Forelimb muscle (tissue), 1 donor: Measurements from ENCODE around the gene IL6R. TPM values are rescaled to one million over a fixed set of nuclear protein-coding genes. Genes with fewer than 3 reads are reported as not detected.
"Not testable (repeated sequence)": the region's sequence is repeated elsewhere in the genome, so short reads cannot be mapped to it uniquely, and the experiment has no call there.

Source experiments
- DNase-seq: peaks from one replicate; pipeline ENCODE4 v3.0.0-alpha.2; 2013; ENCODE audit warnings: low read depth
- polyA plus RNA-seq: library from polyadenylated mRNA; unstranded; fragments of 120-200 nt; gene quantifications from one replicate; pipeline ENCODE4 v1.2.1, GENCODE V29; 2013; ENCODE audit not compliant: insufficient read length

IL6R gene
- polyA plus RNA-seq, 1 donor: 7.1 TPM

- DNase-seq: no peak
Observed at GRCh38 chr1:154483941-154484803, 79.0 kb downstream of the IL6R start.

- DNase-seq: no peak
Observed at GRCh38 chr1:154485106-154485505, 80.0 kb downstream of the IL6R start.

GRCh38 chr1:154485910-154486496 is 80.9 kb downstream of the IL6R start:
- DNase-seq: no peak

- not testable (repeated sequence) for DNase-seq
Observed at GRCh38 chr1:154486756-154487155, 81.6 kb downstream of the IL6R start.

GRCh38 chr1:154488922-154489321 is 83.8 kb downstream of the IL6R start:
- DNase-seq: no peak

GRCh38 chr1:154489695-154490274 is 84.6 kb downstream of the IL6R start:
- DNase-seq: no peak

GRCh38 chr1:154490317-154490716 is 85.2 kb downstream of the IL6R start:
- no peak for DNase-seq

- no peak for DNase-seq
Observed at GRCh38 chr1:154492115-154492514, 87.0 kb downstream of the IL6R start.

- no peak for DNase-seq
Observed at GRCh38 chr1:154493276-154493675, 88.1 kb downstream of the IL6R start.

GRCh38 chr1:154495496-154496273 is 90.5 kb downstream of the IL6R start:
- DNase-seq: no peak

- no peak for DNase-seq
Observed at GRCh38 chr1:154496383-154496782, 91.2 kb downstream of the IL6R start.

- DNase-seq: no peak
Observed at GRCh38 chr1:154497026-154497806, 92.1 kb downstream of the IL6R start.

- DNase-seq: no peak
Observed at GRCh38 chr1:154499446-154499845, 94.3 kb downstream of the IL6R start.

GRCh38 chr1:154500533-154500932 is 95.4 kb downstream of the IL6R start:
- DNase-seq: no peak

GRCh38 chr1:154501423-154502065 is 96.4 kb downstream of the IL6R start:
- DNase-seq: no peak

- DNase-seq: no peak
Observed at GRCh38 chr1:154502066-154502743, 97.1 kb downstream of the IL6R start, which contains the start of the genes SHE and TDRD10. Gene SHE, minus strand, starts transcription at chr1:154502412. Its CDS starts 386 bp downstream, at chr1:154502026. Gene TDRD10, plus strand, starts transcription at chr1:154502219. Its CDS starts 4,685 bp downstream, at chr1:154506904.

GRCh38 chr1:154502744-154503115 is 97.6 kb downstream of the IL6R start:
- no peak for DNase-seq

GRCh38 chr1:154503898-154504297 is 98.8 kb downstream of the IL6R start:
- no peak for DNase-seq

- no peak for DNase-seq
Observed at GRCh38 chr1:154512760-154513159, 107.6 kb downstream of the IL6R start.

GRCh38 chr1:154514066-154514553 is 109.0 kb downstream of the IL6R start:
- no peak for DNase-seq
